ENCODE results near the gene DGKI. TPM values are rescaled to one million over a fixed set of nuclear protein-coding genes. Genes with fewer than 3 reads are reported as not detected.

The DGKI gene
- total RNA-seq, 4 donors from 2014 or later, result 0.02 to 1.8 (median 0.07) TPM; not detected in 1

GRCh38 chr7:137867289-137867688 lies 20.5 kb upstream of the DGKI start:
- ATAC-seq, result no peak
- Histone ChIP-seq H3K27ac (peak overlapping the region in 3 of 4 donors; percentile 36 to 50 (median 44)), H3K4me1 (peaks cover 19 to 24% of the 10 kb centered on the region in 2 donors), H3K4me3 (no peak overlapping the region), H3K27me3 (no peaks in the 10 kb centered on the region), H3K36me3 (peaks cover 0 to 5% of the 10 kb centered on the region in 2 donors), H3K9me3 (no peaks in the 10 kb centered on the region)
- TF ChIP-seq CTCF (IDR thresholded peaks at IDR 0.05 in 4 of 5, conservative IDR thresholded peaks at IDR 0.05 in 1 of 5), result no peak
- TF ChIP-seq POLR2A (IDR thresholded peaks at IDR 0.05), result no peak
- DNase-seq, result no peak
- intact Hi-C loops (cut with DNase I; ENCODE audit: low total_unique reads), result loop anchor here (1.0 kb wide), 1 partner anchor 32 kb away; no protein-coding TSS in a partner anchor
- in situ Hi-C loops (cut with MboI; ENCODE audit: low sequenced_read_pairs in 4 of 4), result no loop called here

- Histone ChIP-seq H3K4me3 (no peak overlapping the region), H3K27ac (no peak overlapping the region), H3K9me3 (no peaks in the 10 kb centered on the region), H3K27me3 (no peaks in the 10 kb centered on the region), H3K36me3 (peaks cover 0 to 5% of the 10 kb centered on the region in 2 donors), H3K4me1 (peaks cover 12 to 16% of the 10 kb centered on the region in 2 donors)
- intact Hi-C loops (cut with DNase I; ENCODE audit: low total_unique reads), result no loop called here
- TF ChIP-seq CTCF (IDR thresholded peaks at IDR 0.05 in 4 of 5, conservative IDR thresholded peaks at IDR 0.05 in 1 of 5) (no peak), POLR2A (IDR thresholded peaks at IDR 0.05) (no peak)
- ATAC-seq (no peak), DNase-seq (no peak)
- in situ Hi-C loops (cut with MboI; ENCODE audit: low sequenced_read_pairs in 4 of 4), result no loop called here
Observed at GRCh38 chr7:137865764-137866163, 19.0 kb upstream of the DGKI start.

- Histone ChIP-seq H3K27ac (no peak overlapping the region), H3K4me3 (no peak overlapping the region), H3K36me3 (peaks cover 0 to 5% of the 10 kb centered on the region in 2 donors), H3K27me3 (no peaks in the 10 kb centered on the region), H3K9me3 (no peaks in the 10 kb centered on the region), H3K4me1 (peaks cover 8 to 9% of the 10 kb centered on the region in 2 donors)
- ATAC-seq (no peak), DNase-seq (no peak)
- in situ Hi-C loops (cut with MboI; ENCODE audit: low sequenced_read_pairs in 4 of 4) (loop anchor here in 1 of 4 donors (5.0 kb wide), 1 partner anchor 34 kb away; no protein-coding TSS in a partner anchor), intact Hi-C loops (cut with DNase I; ENCODE audit: low total_unique reads) (no loop called here)
- TF ChIP-seq POLR2A (IDR thresholded peaks at IDR 0.05) (no peak), CTCF (IDR thresholded peaks at IDR 0.05 in 4 of 5, conservative IDR thresholded peaks at IDR 0.05 in 1 of 5) (no peak)
Observed at GRCh38 chr7:137862964-137863363, 16.2 kb upstream of the DGKI start.

GRCh38 chr7:137862358-137862757 lies 15.6 kb upstream of the DGKI start:
- Histone ChIP-seq H3K36me3 (peaks cover 0 to 5% of the 10 kb centered on the region in 2 donors), H3K27ac (no peak overlapping the region), H3K4me1 (peaks cover 2 to 4% of the 10 kb centered on the region in 2 donors), H3K9me3 (no peaks in the 10 kb centered on the region), H3K27me3 (no peaks in the 10 kb centered on the region), H3K4me3 (no peak overlapping the region)
- TF ChIP-seq CTCF (IDR thresholded peaks at IDR 0.05 in 4 of 5, conservative IDR thresholded peaks at IDR 0.05 in 1 of 5), result no peak
- no peak for TF ChIP-seq POLR2A (IDR thresholded peaks at IDR 0.05)
- ATAC-seq (no peak), DNase-seq (no peak)
- intact Hi-C loops (cut with DNase I; ENCODE audit: low total_unique reads), result no loop called here
- in situ Hi-C loops (cut with MboI; ENCODE audit: low sequenced_read_pairs in 4 of 4), result loop anchor here in 1 of 4 donors (5.0 kb wide), 1 partner anchor 35 kb away; no protein-coding TSS in a partner anchor

GRCh38 chr7:137860542-137860941 lies 13.8 kb upstream of the DGKI start:
- no peaks in the 10 kb centered on the region for H3K4me1 ChIP-seq
- DNase-seq, result no peak
- no peaks in the 10 kb centered on the region for H3K9me3 ChIP-seq
- in situ Hi-C loops (cut with MboI; ENCODE audit: low sequenced_read_pairs in 4 of 4), result loop anchor here in 1 of 4 donors (5.0 kb wide), 1 partner anchor 37 kb away; no protein-coding TSS in a partner anchor
- intact Hi-C loops (cut with DNase I; ENCODE audit: low total_unique reads), result no loop called here
- no peak for ATAC-seq
- no peak overlapping the region for H3K27ac ChIP-seq
- no peak overlapping the region for H3K4me3 ChIP-seq
- TF ChIP-seq CTCF (IDR thresholded peaks at IDR 0.05 in 4 of 5, conservative IDR thresholded peaks at IDR 0.05 in 1 of 5) (no peak), POLR2A (IDR thresholded peaks at IDR 0.05) (no peak)
- no peaks in the 10 kb centered on the region for H3K36me3 ChIP-seq
- H3K27me3 ChIP-seq, result no peaks in the 10 kb centered on the region
